GM19193 (cell line): Measurements from ENCODE around the gene ALDOB.

Source experiments
- POLR2A ChIP-seq: IDR thresholded peaks from 4 replicates; pipeline ENCODE4 v1.6.1; 2011; ENCODE audit not compliant: insufficient read depth, insufficient read length; ENCODE audit errors: extremely low read depth

Gene ALDOB

DNA sequence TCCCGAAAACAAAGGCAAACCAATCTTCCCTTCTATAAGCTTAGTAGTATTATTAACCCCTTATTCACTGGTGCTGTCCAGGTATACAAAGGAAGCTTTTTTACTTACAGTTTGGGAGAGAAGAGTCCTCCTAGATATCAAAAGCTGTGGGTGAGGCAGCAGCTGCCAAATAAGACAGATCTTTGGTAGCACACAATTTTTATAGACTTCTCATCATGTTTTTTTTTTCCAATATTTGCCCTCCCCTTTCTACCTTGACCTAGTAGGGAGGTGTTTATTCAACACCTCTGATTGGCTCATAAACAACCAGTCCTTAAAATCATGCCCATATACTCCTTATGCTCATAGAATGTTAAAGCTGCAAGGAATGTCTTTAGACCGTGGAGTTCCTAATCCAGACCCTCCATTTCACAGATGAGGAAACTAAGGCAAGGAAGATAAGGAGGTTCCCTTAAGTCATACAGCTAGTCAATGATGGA is at the start of gene ALDOB:
TSS of gene ALDOB (minus strand) at position 174 of the 479 bp plus-strand sequence. CDS start 4,887 bp downstream, outside the sequence.
- no peak for TF ChIP-seq POLR2A

- no peak for TF ChIP-seq POLR2A
Observed at GRCh38 chr9:101484046-101484445, 48.5 kb upstream of the ALDOB start.

- no peak for TF ChIP-seq POLR2A
Observed at GRCh38 chr9:101481261-101481660, 45.7 kb upstream of the ALDOB start.

GRCh38 chr9:101480386-101480785 is 44.8 kb upstream of the ALDOB start:
- no peak for TF ChIP-seq POLR2A

DNA sequence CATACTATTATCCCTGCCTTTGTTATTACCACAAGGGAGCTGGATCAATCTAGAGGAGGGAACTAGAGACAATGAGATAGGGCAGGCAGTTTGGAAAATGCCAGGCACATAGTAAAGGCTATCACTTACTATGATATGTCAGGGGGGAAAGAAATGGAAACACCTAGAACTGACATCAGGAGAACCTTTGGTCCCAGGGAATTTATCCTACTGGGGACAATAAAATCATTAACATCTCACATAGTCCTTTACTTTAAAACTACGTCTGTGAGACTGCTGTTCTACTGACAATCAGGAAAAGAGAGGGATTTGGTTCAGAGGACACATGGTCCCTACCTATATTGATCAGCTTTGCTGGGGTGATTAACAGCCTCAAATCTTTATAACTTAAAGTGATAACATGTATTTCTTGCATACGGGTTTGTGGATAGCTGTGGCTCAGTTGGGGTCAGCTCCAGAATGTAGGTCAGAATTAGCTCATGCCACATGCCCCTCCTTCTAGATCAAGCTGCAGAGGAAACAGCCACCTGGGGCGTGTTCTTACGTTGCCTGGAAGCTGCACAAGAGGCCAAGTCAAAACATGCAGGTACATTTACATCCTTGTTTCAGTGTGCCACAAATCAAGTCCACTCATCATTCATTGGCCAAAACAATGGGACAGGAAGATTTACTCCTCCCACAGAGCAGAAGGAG is 43.9 kb upstream of the ALDOB start:
- no peak for TF ChIP-seq POLR2A

- no peak for TF ChIP-seq POLR2A
Observed at GRCh38 chr9:101478906-101479305, 43.3 kb upstream of the ALDOB start.

DNA sequence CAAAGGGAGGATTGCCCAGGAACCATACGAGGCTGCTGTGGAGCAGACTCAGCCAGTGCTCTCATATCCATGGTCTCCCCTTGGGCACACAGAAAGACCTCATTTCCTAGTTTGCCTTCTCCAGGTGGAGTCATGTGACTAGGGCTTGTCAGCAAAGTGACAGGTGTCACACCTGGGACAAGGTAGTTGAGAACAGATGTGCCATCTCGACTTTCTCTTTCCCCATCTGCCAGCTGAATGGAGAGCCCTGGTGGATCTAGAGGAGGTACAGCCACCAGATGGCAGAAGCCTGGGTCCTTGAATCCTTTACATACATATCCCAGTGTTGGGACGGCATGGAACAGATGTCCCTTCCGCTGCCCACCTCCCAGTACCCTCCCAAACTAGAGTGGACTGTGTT is 42.9 kb upstream of the ALDOB start:
- TF ChIP-seq POLR2A: no peak

DNA sequence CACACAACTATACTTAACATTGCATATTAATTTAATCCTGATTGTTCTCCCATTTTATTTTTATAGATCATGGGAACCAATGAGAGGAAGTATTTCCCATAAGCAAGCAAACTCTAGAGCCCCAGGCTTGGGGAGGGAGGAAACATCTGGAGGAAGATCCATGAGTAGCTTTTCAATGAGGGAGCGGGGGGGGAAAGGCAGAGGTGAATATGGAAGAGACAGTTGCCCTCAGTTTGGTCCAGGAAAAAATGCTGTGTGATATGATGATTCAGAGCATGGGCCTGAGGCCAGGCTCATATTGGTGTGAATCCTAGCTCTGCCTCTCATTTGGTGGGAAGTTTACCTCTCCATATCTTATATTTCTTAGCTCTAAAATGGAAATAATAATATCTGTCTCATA is 42.2 kb upstream of the ALDOB start:
- TF ChIP-seq POLR2A: no peak

DNA sequence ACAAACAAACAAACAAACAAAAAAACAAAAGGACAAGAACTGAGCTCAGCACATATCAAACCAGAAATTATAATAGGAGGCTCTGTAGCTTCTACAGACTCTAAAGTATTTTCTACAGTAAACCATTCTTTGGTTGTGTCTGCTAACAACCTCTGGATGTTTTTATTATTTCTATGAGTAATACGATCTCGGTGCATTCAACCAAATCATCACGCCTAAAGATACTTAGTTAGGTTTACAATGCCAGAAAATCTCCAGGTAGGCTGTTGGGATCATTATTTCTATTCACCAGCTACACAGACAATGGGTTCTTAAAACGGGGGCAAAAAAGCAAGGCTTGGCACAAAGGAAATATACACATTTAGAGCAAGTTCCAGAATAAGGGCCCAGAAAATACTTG is 41.6 kb upstream of the ALDOB start:
- TF ChIP-seq POLR2A: no peak

DNA sequence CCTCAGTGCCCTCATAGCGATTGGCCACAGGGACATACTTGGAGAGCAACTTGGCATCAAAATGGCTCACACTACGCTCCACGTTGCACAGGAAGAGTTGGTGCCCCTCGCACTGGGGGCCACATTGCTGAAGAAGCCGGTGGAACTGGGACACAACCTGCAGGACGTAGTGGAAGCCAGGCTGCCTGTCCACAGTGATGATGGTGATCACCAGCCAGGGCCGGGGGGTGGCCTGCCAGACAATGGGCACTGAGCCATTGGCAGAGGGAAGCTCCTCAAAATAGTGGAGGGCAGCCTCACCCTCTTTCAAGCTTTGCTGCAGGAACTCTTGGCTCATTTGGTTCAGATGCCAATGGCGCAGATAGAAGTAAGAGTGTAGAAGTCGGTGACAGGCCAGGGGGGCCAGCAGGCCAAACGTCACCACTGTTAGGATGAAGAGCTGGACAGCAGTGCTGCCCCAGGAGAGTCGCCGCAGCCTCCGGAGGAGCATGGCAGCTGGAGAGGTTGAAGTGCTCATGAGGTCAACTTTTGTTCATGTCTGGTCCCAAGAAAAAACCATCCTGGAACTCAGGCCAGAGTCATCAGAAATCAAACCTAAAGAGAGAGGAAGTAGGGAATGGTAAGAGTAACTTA is 41.1 kb upstream of the ALDOB start:
- TF ChIP-seq POLR2A: no peak

DNA sequence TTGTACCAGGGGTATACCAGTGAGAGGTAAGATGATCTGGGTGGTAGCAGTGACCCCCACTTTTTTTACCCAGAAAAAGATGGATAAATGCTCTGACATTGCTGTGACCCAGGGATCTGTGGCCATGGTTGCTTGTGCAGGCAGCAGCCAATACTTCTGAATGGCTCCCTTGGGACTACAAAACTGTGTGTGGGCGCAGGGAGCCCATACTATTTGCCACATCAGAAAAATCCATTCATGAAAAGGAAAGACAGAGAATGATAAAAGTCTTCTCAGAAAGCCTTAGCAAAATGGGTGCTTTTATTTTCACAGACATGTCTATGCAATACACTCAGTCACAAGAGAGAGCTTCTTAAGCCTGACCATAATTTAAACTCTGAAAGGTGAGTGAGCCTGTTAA is 37.3 kb upstream of the ALDOB start:
- no peak for TF ChIP-seq POLR2A

DNA sequence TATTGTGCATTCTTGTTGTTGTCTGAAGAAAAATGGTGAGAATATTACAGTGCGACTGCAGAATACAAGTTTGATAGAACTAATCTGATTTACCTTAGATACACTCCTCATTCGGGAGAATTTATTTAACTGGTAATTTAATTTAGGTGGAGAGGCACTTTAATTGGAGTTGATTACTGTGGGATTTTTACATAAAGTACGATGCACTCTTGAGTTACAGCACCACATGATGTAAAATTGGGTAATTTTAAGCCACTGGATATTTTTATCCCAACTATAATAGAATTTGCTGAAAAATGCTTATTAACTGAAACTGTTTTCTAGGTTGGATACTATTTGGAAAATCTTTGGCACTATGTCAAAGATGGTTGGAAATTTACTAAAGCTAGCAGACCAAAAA is 35.4 kb upstream of the ALDOB start:
- TF ChIP-seq POLR2A: no peak

DNA sequence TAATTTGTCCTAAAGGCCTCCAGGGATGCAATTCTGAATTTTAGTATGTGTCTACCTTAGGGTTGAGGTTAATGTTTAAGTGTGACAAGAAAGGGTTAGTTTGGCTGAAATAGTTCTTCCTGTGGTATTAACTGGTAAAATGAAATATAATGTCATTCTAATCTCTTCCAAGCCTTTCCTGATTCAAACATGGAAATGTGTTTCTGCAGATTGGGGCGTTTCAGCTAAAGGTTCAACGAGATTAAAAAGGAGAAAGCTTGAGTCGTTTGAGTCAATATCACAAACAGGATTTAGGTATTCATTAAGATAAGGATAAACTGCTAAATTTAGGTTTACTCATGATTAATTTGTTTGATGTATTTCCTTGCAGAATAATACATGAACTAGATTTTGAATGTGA is 34.4 kb upstream of the ALDOB start:
- TF ChIP-seq POLR2A: no peak

GRCh38 chr9:101469026-101469425 is 33.5 kb upstream of the ALDOB start:
- TF ChIP-seq POLR2A: no peak

DNA sequence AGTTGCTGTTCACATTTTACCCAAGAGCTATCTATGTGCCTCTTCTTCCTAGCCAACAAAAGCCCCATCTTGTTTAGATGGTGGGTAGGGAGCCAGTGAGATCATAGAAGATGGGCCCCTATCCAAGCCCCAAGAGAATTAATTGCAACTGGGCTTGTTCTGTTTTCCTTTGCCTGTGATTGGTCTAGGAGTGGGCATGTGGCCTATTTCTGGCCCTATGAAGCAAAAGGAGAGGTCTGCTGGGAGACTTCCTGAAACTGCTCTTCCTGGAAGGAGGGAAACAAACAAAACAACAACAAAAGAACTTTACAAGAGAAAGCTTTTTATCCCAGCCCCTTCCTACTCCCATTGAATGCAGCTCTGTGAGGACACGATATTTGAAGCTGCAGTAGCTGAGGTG is 32.5 kb upstream of the ALDOB start:
- TF ChIP-seq POLR2A: no peak

DNA sequence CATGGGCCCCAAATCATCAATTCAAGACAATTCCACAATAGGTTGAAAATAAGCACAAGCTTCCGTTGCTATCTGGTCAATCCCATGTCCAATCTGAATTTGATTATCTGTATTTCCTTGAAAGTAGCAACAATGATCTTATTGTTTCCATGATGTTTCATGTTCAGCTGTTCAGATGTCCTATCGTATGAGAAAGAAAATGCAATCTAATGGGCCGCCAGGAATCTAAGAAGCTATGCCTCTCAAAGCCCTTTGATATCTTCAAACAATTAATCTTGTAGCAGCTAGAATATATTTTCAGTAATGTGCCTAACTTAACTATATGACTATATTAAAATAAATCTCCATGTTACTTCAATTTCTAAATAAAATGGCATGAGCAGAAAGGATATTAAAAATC is 32.1 kb upstream of the ALDOB start:
- TF ChIP-seq POLR2A: no peak
